Ecto neural progenitor cell (in vitro differentiated cells): Measurements from ENCODE around the gene MIA2.
"Not testable (repeated sequence)": the region's sequence is repeated elsewhere in the genome, so short reads cannot be mapped to it uniquely, and the experiment has no call there.

Experiments
- DNase-seq: peaks from one replicate; pipeline ENCODE4 v3.0.0-alpha.2; 2018; ENCODE audit warnings: low spot score

The MIA2 gene

DNA sequence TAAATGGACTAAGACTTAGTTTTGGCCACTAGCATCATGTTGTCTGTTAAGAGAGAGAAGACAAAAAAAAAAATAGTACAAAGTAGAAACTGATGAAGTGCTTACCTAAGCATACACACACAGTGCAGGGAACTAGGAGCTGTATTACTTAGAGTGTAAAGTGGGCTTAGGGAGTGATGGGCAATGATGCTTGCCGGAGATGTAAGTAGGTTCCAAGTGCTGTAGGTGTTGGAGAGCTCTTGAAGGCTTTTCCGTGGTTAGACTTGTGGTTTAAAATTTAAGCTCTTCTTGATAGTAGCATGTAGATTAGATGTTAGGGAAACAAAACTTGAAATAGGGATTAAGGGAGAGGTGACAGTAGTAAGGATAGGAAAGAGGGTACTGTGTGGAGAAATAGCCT lies 34.7 kb downstream of the MIA2 start:
- DNase-seq, result no peak

DNA sequence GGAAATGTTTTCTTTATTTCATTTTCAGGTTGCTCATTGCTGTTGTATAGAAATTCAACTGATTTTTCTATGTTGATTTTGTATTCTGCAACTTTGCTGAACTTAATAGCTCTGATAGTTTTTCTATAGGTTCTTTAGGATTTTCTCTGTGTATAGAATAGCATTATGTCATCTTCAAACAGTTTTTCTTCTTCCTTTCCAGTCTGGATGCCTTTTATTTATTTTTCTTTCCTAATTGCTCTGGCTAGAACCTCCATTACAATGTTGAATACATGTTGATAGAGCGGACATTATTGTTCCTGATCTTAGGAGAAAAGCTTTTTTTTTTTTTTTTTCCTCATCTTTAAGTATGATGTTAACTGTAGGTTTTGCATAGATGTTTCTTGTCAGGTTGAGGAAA lies 39.2 kb downstream of the MIA2 start:
- DNase-seq, result no peak

GRCh38 chr14:39275395-39275794 lies 41.7 kb downstream of the MIA2 start:
- no peak for DNase-seq

- no peak for DNase-seq
Observed at GRCh38 chr14:39276005-39276404, 42.3 kb downstream of the MIA2 start.

GRCh38 chr14:39276579-39277114 lies 42.9 kb downstream of the MIA2 start:
- no peak for DNase-seq

GRCh38 chr14:39279515-39279914 lies 45.8 kb downstream of the MIA2 start:
- DNase-seq, result no peak

DNA sequence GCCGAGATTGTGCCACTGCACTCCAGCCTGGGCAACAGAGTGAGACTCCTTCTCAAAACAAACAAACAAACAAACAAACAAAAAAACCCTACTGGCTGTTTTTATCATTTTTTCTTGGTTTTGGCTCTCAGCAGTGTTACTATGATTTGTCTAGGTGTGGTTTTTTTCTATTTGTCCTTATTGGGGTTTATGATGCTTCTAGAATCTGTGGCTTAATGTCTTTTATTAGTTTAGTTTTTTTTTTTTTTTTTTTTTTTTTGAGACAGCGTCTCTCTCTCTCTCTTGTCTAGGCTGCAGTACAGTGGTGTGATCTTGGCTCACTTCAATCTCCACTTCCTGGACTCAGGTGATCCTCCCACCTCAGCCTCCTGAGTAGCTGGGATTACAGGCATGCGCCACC lies 47.0 kb downstream of the MIA2 start:
- DNase-seq, result not testable (repeated sequence)

GRCh38 chr14:39289523-39289922 lies 55.8 kb downstream of the MIA2 start:
- no peak for DNase-seq

GRCh38 chr14:39291701-39292100 lies 58.0 kb downstream of the MIA2 start:
- no peak for DNase-seq

DNA sequence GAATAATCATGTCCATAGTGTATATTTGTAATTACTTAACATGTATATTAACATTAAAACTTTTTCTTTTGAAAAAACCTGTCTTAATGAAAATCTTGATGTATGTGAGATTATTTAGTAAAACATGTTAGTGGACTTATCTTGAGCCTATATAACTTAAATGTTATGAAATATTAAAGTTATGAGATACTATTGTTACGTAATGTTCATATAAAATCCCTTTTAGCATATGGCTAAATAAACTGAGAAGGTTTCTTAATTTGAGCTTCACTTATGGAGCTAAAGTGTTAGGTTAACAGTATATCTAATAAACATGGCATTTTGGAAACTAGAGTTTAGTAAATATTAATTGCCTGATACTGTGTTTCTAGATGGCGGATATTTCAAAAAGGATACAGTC lies 59.9 kb downstream of the MIA2 start:
- DNase-seq, result no peak

GRCh38 chr14:39300389-39300788 lies 66.7 kb downstream of the MIA2 start:
- DNase-seq, result not testable (repeated sequence)

DNA sequence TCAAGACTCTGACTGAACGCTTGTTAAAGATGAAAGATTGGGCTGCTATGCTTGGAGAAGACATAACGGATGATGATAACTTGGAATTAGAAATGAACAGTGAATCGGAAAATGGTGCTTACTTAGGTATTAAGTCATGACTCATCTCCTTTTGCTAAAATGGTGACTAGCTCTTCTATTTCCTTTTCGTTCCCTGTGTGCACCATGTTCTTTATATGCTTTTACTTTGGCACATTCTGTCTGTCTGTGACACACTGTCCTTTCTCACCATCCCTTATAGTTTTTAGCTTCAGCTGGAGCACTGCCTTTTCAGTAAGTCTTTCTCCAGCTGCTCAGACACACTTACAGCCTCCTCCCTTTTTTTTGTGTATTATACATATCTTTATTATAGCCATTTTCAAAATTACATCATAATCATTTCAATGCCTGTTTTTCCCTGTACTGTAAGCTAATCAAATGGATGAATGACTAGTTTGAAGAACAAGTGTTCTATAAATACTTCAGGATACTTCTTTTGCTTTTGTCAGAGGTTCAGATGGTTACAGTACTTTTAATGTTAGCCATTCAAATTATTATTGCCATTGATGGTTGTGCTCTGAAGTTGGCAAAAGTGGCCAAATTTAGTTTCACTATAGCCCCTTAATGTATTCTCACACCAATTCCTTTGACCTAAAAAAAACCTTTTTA lies 68.6 kb downstream of the MIA2 start:
- no peak for DNase-seq

DNA sequence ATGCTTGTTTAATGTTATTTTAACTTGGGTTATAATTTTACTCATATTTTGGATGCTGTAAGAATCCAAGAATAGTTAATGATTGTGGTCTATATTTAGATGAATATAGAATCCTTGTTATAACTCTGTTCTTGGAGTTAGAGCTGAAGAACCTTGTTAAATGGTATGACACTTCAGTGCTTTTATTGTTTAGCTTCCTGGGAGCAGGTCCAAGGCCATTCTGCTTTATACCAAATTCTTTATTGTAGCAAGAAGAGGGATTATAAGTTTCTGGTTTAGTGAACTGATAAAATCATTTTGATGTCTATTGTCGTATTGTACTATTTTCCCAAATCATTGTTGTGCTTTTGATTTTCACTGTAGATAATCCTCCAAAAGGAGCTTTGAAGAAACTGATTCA lies 69.4 kb downstream of the MIA2 start:
- no peak for DNase-seq

- DNase-seq, result no peak
Observed at GRCh38 chr14:39307815-39308214, 74.1 kb downstream of the MIA2 start.

DNA sequence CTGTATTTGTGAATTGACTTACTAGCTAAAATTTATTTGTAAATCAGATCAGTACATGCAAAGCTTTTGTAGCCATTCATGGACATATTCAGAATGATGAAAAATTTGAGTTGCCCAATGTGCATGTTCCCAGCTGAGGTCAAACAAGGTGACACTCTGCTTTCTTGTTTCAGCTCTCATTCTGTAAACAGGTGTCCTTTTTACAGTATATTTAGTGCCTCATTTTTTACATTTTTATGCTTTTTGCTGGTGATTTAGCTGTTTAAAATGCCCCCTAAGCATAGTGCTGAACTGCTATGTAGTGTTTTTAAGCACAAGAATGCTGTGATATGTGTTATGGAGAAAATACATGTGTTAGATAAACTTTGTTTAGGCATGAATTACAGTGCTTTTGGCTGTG lies 76.3 kb downstream of the MIA2 start:
- DNase-seq, result no peak

DNA sequence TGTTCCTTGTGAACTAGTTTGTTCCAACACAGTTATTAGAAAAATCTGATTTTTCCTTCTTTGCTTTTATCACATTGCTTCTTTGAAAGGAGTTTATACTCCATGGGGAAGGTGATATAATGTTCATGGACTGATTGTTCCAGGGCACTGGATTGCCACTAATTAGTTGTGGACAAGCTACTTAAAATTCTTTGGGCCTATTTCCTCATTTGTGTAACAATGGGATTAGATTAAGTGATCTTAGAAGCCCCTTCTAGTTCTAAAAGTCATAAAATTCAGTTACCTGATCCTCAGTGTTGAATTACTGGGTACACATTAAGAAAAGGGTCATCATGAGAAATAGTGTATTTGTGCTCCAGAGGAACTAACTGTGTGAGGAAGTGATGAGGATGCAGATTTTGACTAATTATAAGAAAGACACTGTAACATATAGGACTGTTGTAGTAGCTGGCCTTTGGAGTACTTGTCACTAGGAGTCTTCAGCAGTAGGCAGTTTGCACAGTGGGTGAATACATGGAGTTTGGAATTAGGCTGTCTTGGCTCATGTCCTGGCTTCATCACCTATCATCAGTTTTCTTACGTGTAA lies 82.2 kb downstream of the MIA2 start:
- DNase-seq, result no peak

DNA sequence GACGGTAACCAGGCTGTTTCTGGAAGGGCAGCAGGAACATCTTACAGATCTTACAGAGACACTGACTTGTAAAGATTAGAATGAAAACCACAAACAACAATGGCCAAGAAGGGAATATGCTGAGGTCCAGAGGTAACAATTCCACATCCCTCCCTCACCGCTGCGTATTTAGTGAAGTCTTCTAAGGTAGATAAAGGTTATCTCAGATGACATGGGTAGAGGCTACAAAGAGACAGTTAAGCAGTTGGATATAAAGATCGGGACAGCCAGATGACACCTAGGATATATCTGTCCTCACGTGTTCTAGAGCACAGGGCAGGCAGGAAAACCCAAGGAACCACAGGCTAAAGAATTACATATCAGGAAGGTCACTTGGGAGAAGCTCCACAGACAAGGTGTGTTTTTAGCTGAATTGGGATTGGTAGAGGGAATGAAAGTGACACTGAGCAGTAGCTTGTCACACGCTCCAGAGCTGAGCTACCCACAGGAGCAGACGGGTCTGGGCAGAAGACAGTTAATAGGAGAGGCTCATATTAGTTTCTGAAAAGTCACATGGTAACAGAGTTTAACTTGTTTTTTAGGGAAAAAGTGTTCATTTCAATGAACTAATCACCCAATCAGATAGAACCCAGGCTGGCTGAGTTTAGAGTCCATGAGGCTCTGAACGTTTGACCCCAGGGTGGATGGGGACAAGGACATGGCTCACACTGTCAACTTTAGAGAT lies 83.3 kb downstream of the MIA2 start:
- DNase-seq, result no peak

- DNase-seq, result no peak
Observed at GRCh38 chr14:39318574-39318973, 84.9 kb downstream of the MIA2 start.

- DNase-seq, result no peak
Observed at GRCh38 chr14:39319381-39319780, 85.7 kb downstream of the MIA2 start.

DNA sequence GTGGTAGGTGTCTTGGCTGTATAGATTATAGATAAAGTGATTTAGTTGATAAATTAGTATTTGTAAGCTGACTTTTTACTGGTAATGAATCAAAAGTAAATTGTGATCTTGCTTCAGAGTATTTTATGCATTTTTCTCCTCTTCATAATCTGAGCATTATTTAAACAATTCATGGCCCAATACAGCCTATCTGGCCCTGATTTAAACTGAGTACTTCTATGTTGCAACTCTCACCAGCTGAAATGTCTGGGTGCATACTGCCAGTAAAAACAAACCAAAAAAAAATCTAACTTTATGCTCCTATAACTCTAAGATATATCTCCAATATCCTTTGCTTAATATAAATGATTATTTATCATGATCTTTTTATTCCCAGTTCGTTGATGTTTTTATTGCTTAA lies 86.6 kb downstream of the MIA2 start:
- no peak for DNase-seq

- no peak for DNase-seq
Observed at GRCh38 chr14:39322807-39323206, 89.1 kb downstream of the MIA2 start.

DNA sequence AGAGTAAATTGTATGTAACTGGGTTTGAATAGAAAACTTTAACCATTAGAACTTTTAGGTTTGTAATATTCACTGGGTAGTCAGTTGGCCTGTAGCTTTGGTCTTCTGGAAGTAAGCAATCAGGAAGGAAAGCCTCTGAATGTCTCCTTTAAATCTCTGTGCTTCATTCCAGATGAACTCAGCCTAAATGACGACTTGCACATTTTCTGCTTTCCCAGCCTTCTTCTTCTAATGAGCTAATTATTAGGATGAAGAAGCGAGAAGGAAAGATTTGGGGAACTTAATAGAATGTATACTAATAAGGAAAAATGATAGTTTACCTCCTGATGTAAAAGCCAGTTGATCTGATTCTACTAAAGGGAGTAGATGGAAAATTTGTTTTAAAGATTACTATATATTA lies 90.4 kb downstream of the MIA2 start:
- no peak for DNase-seq

- DNase-seq, result peak; percentile 53
Observed at GRCh38 chr14:39339003-39339402, 105.3 kb downstream of the MIA2 start.
